DND-41 (cell line): ENCODE measurements around the gene PRR14.

Experiments used
- EZH2 ChIP-seq: IDR thresholded peaks from 3 replicates; pipeline ENCODE4 v1.6.1; 2012; ENCODE audit warnings: borderline replicate concordance, low read depth, mild to moderate bottlenecking, moderate library complexity, low read length, inconsistent platforms; ENCODE audit not compliant: severe bottlenecking
- TF ChIP-seq, protein P1 (sequence below): IDR thresholded peaks from 2 replicates; pipeline ENCODE4 v1.5.1; 2012; ENCODE audit warnings: borderline replicate concordance, low read length, moderate library complexity, mild to moderate bottlenecking; ENCODE audit not compliant: poor library complexity, severe bottlenecking; ENCODE audit errors: extremely low read depth

DNA sequence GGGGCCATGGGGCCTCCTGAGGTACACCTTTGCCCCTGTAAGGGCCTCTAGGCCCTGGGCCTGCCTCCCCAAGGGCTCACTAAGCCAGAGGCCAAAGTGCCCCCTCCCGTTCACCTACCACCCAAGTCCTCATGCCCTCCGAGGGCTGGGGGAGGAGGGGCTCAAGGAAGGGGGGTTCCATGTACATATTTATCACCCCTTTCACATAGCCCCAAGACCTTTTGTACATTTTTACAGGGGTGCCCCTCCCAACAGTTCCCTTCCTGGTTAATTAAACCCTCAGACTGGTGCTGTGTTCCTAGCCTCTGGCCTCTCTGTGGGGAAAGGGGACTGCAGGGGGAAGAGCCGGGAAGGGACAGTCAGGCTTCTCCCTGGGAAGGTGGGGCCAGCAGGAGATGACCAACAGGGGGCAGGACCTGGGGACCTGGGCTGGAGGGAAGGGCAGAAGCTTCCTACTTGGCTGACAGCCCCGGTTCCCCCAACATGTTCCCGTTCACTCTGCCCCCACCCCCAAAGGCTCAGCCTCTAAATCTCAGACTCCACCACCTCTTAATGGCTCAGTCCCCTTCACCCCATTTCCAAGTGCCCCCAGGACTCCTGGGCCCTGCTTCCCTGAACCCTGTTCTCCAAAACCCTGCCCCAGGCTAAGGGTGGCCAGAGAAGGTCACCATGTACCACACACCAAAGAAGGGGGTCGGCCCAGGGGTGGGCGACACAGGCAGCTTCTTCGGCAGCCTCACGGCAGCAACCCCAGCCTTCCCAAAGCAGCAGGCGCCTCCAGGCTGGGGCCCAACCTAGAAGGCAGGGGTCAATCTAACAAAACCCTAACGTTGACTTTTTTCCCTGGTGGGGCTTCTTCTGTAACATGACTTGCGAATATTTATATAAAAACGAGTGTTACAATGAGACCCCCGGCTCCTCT is 19.4 kb downstream of the PRR14 start:
- TF ChIP-seq, protein P1, sequence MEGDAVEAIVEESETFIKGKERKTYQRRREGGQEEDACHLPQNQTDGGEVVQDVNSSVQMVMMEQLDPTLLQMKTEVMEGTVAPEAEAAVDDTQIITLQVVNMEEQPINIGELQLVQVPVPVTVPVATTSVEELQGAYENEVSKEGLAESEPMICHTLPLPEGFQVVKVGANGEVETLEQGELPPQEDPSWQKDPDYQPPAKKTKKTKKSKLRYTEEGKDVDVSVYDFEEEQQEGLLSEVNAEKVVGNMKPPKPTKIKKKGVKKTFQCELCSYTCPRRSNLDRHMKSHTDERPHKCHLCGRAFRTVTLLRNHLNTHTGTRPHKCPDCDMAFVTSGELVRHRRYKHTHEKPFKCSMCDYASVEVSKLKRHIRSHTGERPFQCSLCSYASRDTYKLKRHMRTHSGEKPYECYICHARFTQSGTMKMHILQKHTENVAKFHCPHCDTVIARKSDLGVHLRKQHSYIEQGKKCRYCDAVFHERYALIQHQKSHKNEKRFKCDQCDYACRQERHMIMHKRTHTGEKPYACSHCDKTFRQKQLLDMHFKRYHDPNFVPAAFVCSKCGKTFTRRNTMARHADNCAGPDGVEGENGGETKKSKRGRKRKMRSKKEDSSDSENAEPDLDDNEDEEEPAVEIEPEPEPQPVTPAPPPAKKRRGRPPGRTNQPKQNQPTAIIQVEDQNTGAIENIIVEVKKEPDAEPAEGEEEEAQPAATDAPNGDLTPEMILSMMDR = no peak
- TF ChIP-seq EZH2 = no peak
